HCT116 (cell line): ENCODE measurements around the gene SACM1L. TPM values are rescaled to one million over a fixed set of nuclear protein-coding genes. Genes with fewer than 3 reads are reported as not detected.

Experiments
- ATAC-seq: fragments of 200-7000 bp; cut with Tn5 transposase; 2 replicates; pipeline ENCODE4 v1.9.1; 2020; ENCODE audit warnings: mild to moderate bottlenecking, moderate library complexity
- BruUV-seq: library from RNA; stranded (reverse); fragments of 400-500 nt; replicated peaks from 2 replicates; lab custom pipeline; 2021; lab: Mats Ljungman, UMichigan
- CTCF ChIA-PET: fragments of 300-600 bp; sonication (Branson Sonifier 250); formaldehyde crosslinking; loops from one replicate; lab custom pipeline; 2021; ENCODE audit warnings: antibody characterized with exemption; lab: Charles Lee
- POLR2A ChIA-PET: fragments of 300-600, 350-600 bp; sonication (Branson Sonifier 250); formaldehyde crosslinking; loops from one replicate; lab custom pipeline; 2021; ENCODE audit warnings: antibody characterized with exemption; lab: Charles Lee
- RAD21 ChIA-PET, 2 experiments: fragments of 300-600 bp; sonication (Branson Sonifier 250); formaldehyde crosslinking; loops; one replicate each; lab custom pipeline; 2023; ENCODE audit warnings: low total read pairs in 2 of 2; ENCODE audit not compliant: uncharacterized antibody in 2 of 2, unreplicated experiment in 2 of 2, low non-redundant PET in 1 of 2; lab: Charles Lee
- DNase-seq: peaks from one replicate; pipeline ENCODE4 v3.0.0-alpha.2; 2010; ENCODE audit warnings: low read depth, low spot score
- H2AFZ ChIP-seq: fragments of 200-600 bp; shearing (Covaris generic), sonication (generic); 2 replicates; pipeline ENCODE4 v1.6.1; 2017; ENCODE audit warnings: low read depth, mixed run types, mixed read lengths, antibody characterized with exemption, low read length; ENCODE audit not compliant: poor library complexity, severe bottlenecking
- H3K27ac ChIP-seq: 2 replicates; pipeline ENCODE4 v1.5.1; 2012; ENCODE audit warnings: low read depth, low read length
- H3K27me3 ChIP-seq: fragments of 200-600 bp; sonication (generic); 2 replicates; pipeline ENCODE4 v1.6.1; 2016; ENCODE audit warnings: mixed run types, low read length, mixed read lengths; ENCODE audit not compliant: insufficient read depth
- H3K36me3 ChIP-seq, 2 experiments: fragments of 200-500 bp in 1 of 2; fragments of 200-600 bp in 1 of 2; sonication (Bioruptor generic) in 1 of 2; sonication (generic) in 1 of 2; 2 replicates each; pipeline versions ENCODE4 v1.5.1 to v1.6.1; 2014 to 2016; ENCODE audit warnings: low read length in 2 of 2, inconsistent platforms in 1 of 2, mixed read lengths in 1 of 2, mixed run types in 1 of 2; ENCODE audit not compliant: insufficient read depth in 2 of 2, control insufficient read depth in 1 of 2
- H3K4me1 ChIP-seq, 2 experiments: fragments of 200-600 bp in 1 of 2; sonication (generic) in 1 of 2; 2 replicates each; pipeline versions ENCODE4 v1.5.1 to v1.6.1; 2012 to 2017; ENCODE audit warnings: low read length in 2 of 2, inconsistent platforms in 1 of 2, mild to moderate bottlenecking in 1 of 2, mixed read lengths in 1 of 2, mixed run types in 1 of 2, moderate library complexity in 1 of 2; ENCODE audit not compliant: insufficient read depth in 2 of 2, control insufficient read depth in 1 of 2
- H3K4me2 ChIP-seq: fragments of 200-600 bp; sonication (generic); 2 replicates; pipeline ENCODE4 v1.6.1; 2017; ENCODE audit warnings: mixed run types, low read length, mixed read lengths
- H3K4me3 ChIP-seq, 2 experiments: fragments of 200-600 bp in 1 of 2; sonication (generic) in 1 of 2; replicated peaks in 1 of 2; 2 replicates each; pipeline ENCODE4 v1.5.1; 2011 to 2016; ENCODE audit warnings: low read length in 2 of 2, control low read depth in 1 of 2, low read depth in 1 of 2, mild to moderate bottlenecking in 1 of 2, mixed read lengths in 1 of 2, mixed run types in 1 of 2
- H3K79me2 ChIP-seq: fragments of 200-600 bp; sonication (generic); 2 replicates; pipeline ENCODE4 v1.6.1; 2017; ENCODE audit warnings: mild to moderate bottlenecking, mixed run types, low read length, moderate library complexity, mixed read lengths; ENCODE audit not compliant: insufficient read depth
- H3K9ac ChIP-seq: fragments of 200-600 bp; sonication (generic); 2 replicates; pipeline ENCODE4 v1.6.1; 2016; ENCODE audit warnings: low read length, mixed read lengths
- H3K9me2 ChIP-seq: fragments of 200-600 bp; sonication (generic), shearing (Covaris generic); 2 replicates; pipeline ENCODE4 v1.6.1; 2017; ENCODE audit warnings: mixed run types, mild to moderate bottlenecking, moderate library complexity; ENCODE audit not compliant: insufficient read depth
- H3K9me3 ChIP-seq, 2 experiments: fragments of 200-500 bp in 1 of 2; fragments of 200-600 bp in 1 of 2; sonication (Bioruptor generic) in 1 of 2; sonication (generic) in 1 of 2; 2 replicates each; pipeline ENCODE4 v1.6.1; 2014 to 2017; ENCODE audit warnings: low read length in 2 of 2, mixed read lengths in 2 of 2, inconsistent platforms in 1 of 2, low read depth in 1 of 2, mild to moderate bottlenecking in 1 of 2, mixed run types in 1 of 2, moderate library complexity in 1 of 2; ENCODE audit not compliant: control insufficient read depth in 1 of 2, insufficient read depth in 1 of 2
- H4K20me1 ChIP-seq: fragments of 200-600 bp; sonication (generic), shearing (Covaris generic); 2 replicates; pipeline ENCODE4 v1.6.1; 2017; ENCODE audit warnings: mixed run types, mild to moderate bottlenecking, moderate library complexity; ENCODE audit not compliant: insufficient read depth
- FOSL1 ChIP-seq: IDR thresholded peaks from 2 replicates; pipeline ENCODE4 v1.6.1; 2012; ENCODE audit warnings: low read depth
- POLR2A ChIP-seq: IDR thresholded peaks from 2 replicates; pipeline ENCODE4 v1.7.0; 2011; ENCODE audit warnings: borderline replicate concordance; ENCODE audit not compliant: insufficient read depth, insufficient read length; ENCODE audit errors: extremely low read depth
- SRF ChIP-seq: IDR thresholded peaks from 2 replicates; pipeline ENCODE4 v1.6.1; 2012; ENCODE audit warnings: low read depth
- ZBTB33 ChIP-seq: IDR thresholded peaks from 2 replicates; pipeline ENCODE4 v1.6.1; 2011; ENCODE audit warnings: mild to moderate bottlenecking, low read length, moderate library complexity; ENCODE audit not compliant: insufficient replicate concordance; ENCODE audit errors: extremely low read depth
- ZNF274 ChIP-seq: fragments of 200-500 bp; sonication (Bioruptor generic); IDR thresholded peaks from 2 replicates; pipeline ENCODE4 v1.6.1; 2014; ENCODE audit warnings: mild to moderate bottlenecking, low read depth, low read length, inconsistent platforms
- intact Hi-C: fragments of 100-400 bp; cut with micrococcal nuclease; formaldehyde crosslinking; loops from 2 replicates; pipeline ENCODE4 v1.10.0; 2022
- total RNA-seq: library from RNA; stranded (reverse); gene quantifications from one replicate; pipeline ENCODE4 v1.2.1, GENCODE V29; 2021; ENCODE audit not compliant: unreplicated experiment

Gene SACM1L
- total RNA-seq, 1 experiment from 2014 or later: 27.3 TPM

- Histone ChIP-seq H4K20me1 (no peaks in the 10 kb centered on the region), H3K9me3 (no peaks in the 10 kb centered on the region), H2AFZ (no peak overlapping the region), H3K4me3 (no peak overlapping the region), H3K9ac (no peak overlapping the region), H3K4me2 (no peak overlapping the region), H3K79me2 (peaks cover 68% of the 10 kb centered on the region), H3K27me3 (no peaks in the 10 kb centered on the region), H3K4me1 (no peaks in the 10 kb centered on the region), H3K27ac (no peak overlapping the region), H3K36me3 (peaks cover 4 to 10% of the 10 kb centered on the region in 2 experiments; a peak in 3 of 4 replicates), H3K9me2 (no peaks in the 10 kb centered on the region)
- ATAC-seq: no peak
- TF ChIP-seq POLR2A: no peak
- TF ChIP-seq FOSL1: no peak
- no peak for TF ChIP-seq SRF
- no TSS peak for BruUV-seq
- ChIA-PET CTCF (interaction anchor here (0.5 kb wide), 1 partner anchor 41 kb away, joined by 3 read pairs; no protein-coding TSS in a partner anchor), RAD21 (no interaction called here), POLR2A (no interaction called here)
- intact Hi-C loops: no loop called here
- DNase-seq: no peak
Observed at GRCh38 chr3:45701172-45701867, 12.1 kb downstream of the SACM1L start.

GRCh38 chr3:45704301-45704943 lies 15.2 kb downstream of the SACM1L start:
- intact Hi-C loops: no loop called here
- BruUV-seq: no TSS peak
- Histone ChIP-seq H2AFZ (no peak overlapping the region), H3K4me3 (no peak overlapping the region), H3K4me2 (no peak overlapping the region), H4K20me1 (no peaks in the 10 kb centered on the region), H3K9ac (no peak overlapping the region), H3K4me1 (no peaks in the 10 kb centered on the region), H3K9me3 (no peaks in the 10 kb centered on the region), H3K79me2 (peaks cover 47% of the 10 kb centered on the region), H3K36me3 (peaks cover 8 to 19% of the 10 kb centered on the region in 2 experiments; a peak in 3 of 4 replicates), H3K27me3 (no peaks in the 10 kb centered on the region), H3K27ac (no peak overlapping the region), H3K9me2 (no peaks in the 10 kb centered on the region)
- POLR2A ChIA-PET: interaction anchor here (1.1 kb wide), 1 partner anchor 11 kb away, joined by 3 read pairs; no protein-coding TSS in a partner anchor
- DNase-seq (no peak), ATAC-seq (no peak)
- CTCF ChIA-PET: interaction anchor here (0.9 to 1.9 kb wide), 3 partner anchors 10 to 128 kb away, joined by 3 to 5 read pairs (median 4); no protein-coding TSS in a partner anchor
- TF ChIP-seq ZNF274 (no peak), ZBTB33 (no peak)
- RAD21 ChIA-PET: no interaction called here
